GM06990 (cell line): ENCODE results near the gene SUZ12.
"Not testable (repeated sequence)": the region's sequence is repeated elsewhere in the genome, so short reads cannot be mapped to it uniquely, and the experiment has no call there.

Source experiments
- DNase-seq: peaks from one replicate; pipeline ENCODE4 v3.0.0-alpha.2; 2011; ENCODE audit not compliant: insufficient read length; ENCODE audit errors: extremely low read depth
- H3K27me3 ChIP-seq: replicated peaks from 2 replicates; pipeline ENCODE4 v1.6.0; 2011; ENCODE audit warnings: low read length; ENCODE audit not compliant: control insufficient read depth, insufficient read depth
- H3K36me3 ChIP-seq: 2 replicates; pipeline ENCODE4 v1.5.1; 2011; ENCODE audit warnings: low read length; ENCODE audit not compliant: control insufficient read depth, insufficient read depth
- H3K4me3 ChIP-seq: replicated peaks from 2 replicates; pipeline ENCODE4 v1.5.1; 2011; ENCODE audit warnings: low read depth, mild to moderate bottlenecking, control low read depth, low read length
- CTCF ChIP-seq: IDR thresholded peaks from 2 replicates; pipeline ENCODE4 v1.5.1; 2011; ENCODE audit warnings: low read length, control low read depth, mild to moderate bottlenecking, inconsistent platforms; ENCODE audit not compliant: insufficient read depth, poor library complexity, severe bottlenecking

SUZ12 gene

GRCh38 chr17:31908386-31908785 lies 28.4 kb upstream of the SUZ12 start:
- no peak for TF ChIP-seq CTCF
- no peak overlapping the region for H3K4me3 ChIP-seq
- DNase-seq: no peak
- no peaks in the 10 kb centered on the region for H3K36me3 ChIP-seq
- no peaks in the 10 kb centered on the region for H3K27me3 ChIP-seq

GRCh38 chr17:31912705-31913104 lies 24.1 kb upstream of the SUZ12 start:
- not testable (repeated sequence) for H3K27me3 ChIP-seq, H3K36me3 ChIP-seq, H3K4me3 ChIP-seq, DNase-seq
- peak; percentile 22 for TF ChIP-seq CTCF

GRCh38 chr17:31915456-31916100 lies 21.2 kb upstream of the SUZ12 start:
- no peak for TF ChIP-seq CTCF
- H3K4me3 ChIP-seq: no peak overlapping the region
- no peak for DNase-seq
- H3K27me3 ChIP-seq: no peaks in the 10 kb centered on the region
- H3K36me3 ChIP-seq: no peaks in the 10 kb centered on the region

GRCh38 chr17:31916491-31917064 lies 20.2 kb upstream of the SUZ12 start:
- TF ChIP-seq CTCF: no peak
- no peaks in the 10 kb centered on the region for H3K36me3 ChIP-seq
- DNase-seq: no peak
- no peak overlapping the region for H3K4me3 ChIP-seq
- H3K27me3 ChIP-seq: no peaks in the 10 kb centered on the region

- peak; percentile 13 for DNase-seq
- no peaks in the 10 kb centered on the region for H3K27me3 ChIP-seq
- H3K36me3 ChIP-seq: no peaks in the 10 kb centered on the region
- no peak overlapping the region for H3K4me3 ChIP-seq
- TF ChIP-seq CTCF: no peak
Measured at GRCh38 chr17:31917065-31917529, 19.7 kb upstream of the SUZ12 start.

- not testable (repeated sequence) for H3K36me3 ChIP-seq, DNase-seq, H3K27me3 ChIP-seq, H3K4me3 ChIP-seq
Measured at GRCh38 chr17:31917721-31918120, 19.1 kb upstream of the SUZ12 start.
